ENCODE measurements around the gene KIFC1. TPM values are rescaled to one million over a fixed set of nuclear protein-coding genes. Genes with fewer than 3 reads are reported as not detected.
"Not testable (repeated sequence)": the region's sequence is repeated elsewhere in the genome, so short reads cannot be mapped to it uniquely, and the experiment has no call there.

KIFC1 gene, protein sequence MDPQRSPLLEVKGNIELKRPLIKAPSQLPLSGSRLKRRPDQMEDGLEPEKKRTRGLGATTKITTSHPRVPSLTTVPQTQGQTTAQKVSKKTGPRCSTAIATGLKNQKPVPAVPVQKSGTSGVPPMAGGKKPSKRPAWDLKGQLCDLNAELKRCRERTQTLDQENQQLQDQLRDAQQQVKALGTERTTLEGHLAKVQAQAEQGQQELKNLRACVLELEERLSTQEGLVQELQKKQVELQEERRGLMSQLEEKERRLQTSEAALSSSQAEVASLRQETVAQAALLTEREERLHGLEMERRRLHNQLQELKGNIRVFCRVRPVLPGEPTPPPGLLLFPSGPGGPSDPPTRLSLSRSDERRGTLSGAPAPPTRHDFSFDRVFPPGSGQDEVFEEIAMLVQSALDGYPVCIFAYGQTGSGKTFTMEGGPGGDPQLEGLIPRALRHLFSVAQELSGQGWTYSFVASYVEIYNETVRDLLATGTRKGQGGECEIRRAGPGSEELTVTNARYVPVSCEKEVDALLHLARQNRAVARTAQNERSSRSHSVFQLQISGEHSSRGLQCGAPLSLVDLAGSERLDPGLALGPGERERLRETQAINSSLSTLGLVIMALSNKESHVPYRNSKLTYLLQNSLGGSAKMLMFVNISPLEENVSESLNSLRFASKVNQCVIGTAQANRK
- total RNA-seq: 1 to 10 TPM; 5.8 to 9.9 TPM
- 10 to 100 TPM; 30.7 to 73.6 (median 42.4) TPM for polyA plus RNA-seq (ENCODE audit: insufficient read length in 6 of 6)
- long read RNA-seq, donor 1, partial matches to known transcripts: 8 of 10 reads
- long read RNA-seq, donor 1, other reads (novel, unspliced or antisense): 0 of 10 reads
- long read RNA-seq, donor 2, partial matches to known transcripts: 28 of 33 reads
- long read RNA-seq, donor 2, other reads (novel, unspliced or antisense): 0 of 33 reads
- long read RNA-seq, donor 3, partial matches to known transcripts: 14 of 18 reads
- long read RNA-seq, donor 3, other reads (novel, unspliced or antisense): 0 of 18 reads
- long read RNA-seq, donor 4, partial matches to known transcripts: 0 of 1 reads
- long read RNA-seq, donor 4, other reads (novel, unspliced or antisense): 0 of 1 reads
- long read RNA-seq, donor 5, transcript KIFC1-211 (11 exons, 2,706 nt): major isoform, 6 of 441 reads
- long read RNA-seq, donor 5, partial matches to known transcripts: 251 of 441 reads
- long read RNA-seq, donor 5, other reads (novel, unspliced or antisense): 184 of 441 reads
- long read RNA-seq, donor 6, transcript KIFC1-211 (11 exons, 2,706 nt): major isoform, 11 of 19 reads
- long read RNA-seq, donor 6, partial matches to known transcripts: 7 of 19 reads
- long read RNA-seq, donor 6, other reads (novel, unspliced or antisense): 0 of 19 reads
- long read RNA-seq, donor 7, partial matches to known transcripts: 0 of 3 reads
- long read RNA-seq, donor 7, other reads (novel, unspliced or antisense): 0 of 3 reads
- long read RNA-seq, donor 8, transcript KIFC1-211 (11 exons, 2,706 nt): major isoform, 7 of 7 reads
- long read RNA-seq, donor 8, partial matches to known transcripts: 0 of 7 reads
- long read RNA-seq, donor 8, other reads (novel, unspliced or antisense): 0 of 7 reads
- long read RNA-seq, donor 9: 0 reads
- long read RNA-seq, donor 10: 0 reads
- long read RNA-seq, donor 11, partial matches to known transcripts: 257 of 452 reads
- long read RNA-seq, donor 11, other reads (novel, unspliced or antisense): 191 of 452 reads
- long read RNA-seq, donor 12, partial matches to known transcripts: 269 of 400 reads
- long read RNA-seq, donor 12, other reads (novel, unspliced or antisense): 128 of 400 reads

GRCh38 chr6:33391278-33391921, at the start of gene KIFC1:
Gene KIFC1 (plus strand): TSS chr6:33391823. CDS start chr6:33391986, 163 bp downstream.
- Histone ChIP-seq H3K9me3 (no peaks in the 10 kb centered on the region), H3K4me3 (peak within 1 kb of the TSS; percentile 55 to 57), H3K36me3 (no peaks in the 10 kb centered on the region), H3K4me1 (peaks cover 0 to 25% of the 10 kb centered on the region in 2 donors), H3K27me3 (no peaks in the 10 kb centered on the region), H3K27ac (peak within 1 kb of the TSS; percentile 87 to 94)
- ATAC-seq (peak; percentile 95), DNase-seq (peak; percentile 99 to 100 (median 100))
- peak; percentile 91 to 96 for TF ChIP-seq CTCF (IDR thresholded peaks at IDR 0.05)
- intact Hi-C loops (cut with DNase I): no loop called here

GRCh38 chr6:33343606-33343952, 48.0 kb upstream of the KIFC1 start:
- H3K27me3 ChIP-seq; intact Hi-C loops (cut with DNase I); DNase-seq; H3K36me3 ChIP-seq; ATAC-seq; H3K4me3 ChIP-seq; H3K9me3 ChIP-seq: not testable (repeated sequence)
- peaks cover 3 to 22% of the 10 kb centered on the region in 2 donors for H3K4me1 ChIP-seq
- H3K27ac ChIP-seq: peak overlapping the region; percentile 37 to 72

DNA sequence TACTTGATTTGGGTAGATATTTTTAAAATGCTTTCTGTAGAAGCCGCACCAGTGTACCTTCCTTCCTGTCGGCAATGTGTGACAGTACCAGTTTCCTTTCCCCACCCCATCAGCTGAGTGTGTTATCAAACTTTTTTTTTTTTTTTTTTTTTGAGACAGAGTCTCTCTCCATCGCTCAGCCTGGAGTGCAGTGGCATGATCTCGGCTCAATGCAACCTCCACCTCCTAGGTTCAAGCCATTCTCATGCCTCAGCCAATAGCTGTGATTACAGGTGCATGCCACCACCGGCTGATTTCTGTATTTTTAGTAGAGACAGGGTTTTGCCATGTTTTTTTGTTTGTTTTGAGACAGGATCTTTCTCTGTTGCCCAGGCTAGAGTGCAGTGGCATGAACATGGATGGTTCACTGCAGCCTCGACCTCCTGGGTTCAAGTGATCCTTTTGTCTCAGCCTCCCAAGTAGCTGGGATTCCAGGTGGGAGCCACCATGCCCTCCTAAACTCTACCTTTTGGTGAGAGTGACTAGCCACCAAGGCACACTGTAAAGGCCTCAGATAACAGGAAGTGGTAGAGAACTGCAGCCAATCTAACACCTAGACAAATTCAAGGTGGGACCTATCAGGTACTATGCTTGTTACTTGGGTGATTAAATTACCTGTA, 47.5 kb upstream of the KIFC1 start:
- H3K4me3 ChIP-seq: no peak overlapping the region
- DNase-seq: no peak
- peak; percentile 22 for ATAC-seq

More for the DNA sequence above, 47.5 kb upstream of the KIFC1 start:
- peaks cover 3 to 22% of the 10 kb centered on the region in 2 donors for H3K4me1 ChIP-seq
- no peaks in the 10 kb centered on the region for H3K27me3 ChIP-seq
- no peaks in the 10 kb centered on the region for H3K9me3 ChIP-seq
- TF ChIP-seq CTCF (IDR thresholded peaks at IDR 0.05): no peak
- intact Hi-C loops (cut with DNase I): no loop called here
- H3K27ac ChIP-seq: peak overlapping the region; percentile 72 to 75
- H3K36me3 ChIP-seq: no peaks in the 10 kb centered on the region
